CD4-positive, alpha-beta T cell treated with Interleukin-4 for 4 hours (primary cell): Measurements from ENCODE around the gene ZNF836.
"Not testable (repeated sequence)": the region's sequence is repeated elsewhere in the genome, so short reads cannot be mapped to it uniquely, and the experiment has no call there.

ENCODE experiments used
- DNase-seq: peaks from one replicate; pipeline ENCODE4 v3.0.0-alpha.2; 2020

ZNF836 gene

DNA sequence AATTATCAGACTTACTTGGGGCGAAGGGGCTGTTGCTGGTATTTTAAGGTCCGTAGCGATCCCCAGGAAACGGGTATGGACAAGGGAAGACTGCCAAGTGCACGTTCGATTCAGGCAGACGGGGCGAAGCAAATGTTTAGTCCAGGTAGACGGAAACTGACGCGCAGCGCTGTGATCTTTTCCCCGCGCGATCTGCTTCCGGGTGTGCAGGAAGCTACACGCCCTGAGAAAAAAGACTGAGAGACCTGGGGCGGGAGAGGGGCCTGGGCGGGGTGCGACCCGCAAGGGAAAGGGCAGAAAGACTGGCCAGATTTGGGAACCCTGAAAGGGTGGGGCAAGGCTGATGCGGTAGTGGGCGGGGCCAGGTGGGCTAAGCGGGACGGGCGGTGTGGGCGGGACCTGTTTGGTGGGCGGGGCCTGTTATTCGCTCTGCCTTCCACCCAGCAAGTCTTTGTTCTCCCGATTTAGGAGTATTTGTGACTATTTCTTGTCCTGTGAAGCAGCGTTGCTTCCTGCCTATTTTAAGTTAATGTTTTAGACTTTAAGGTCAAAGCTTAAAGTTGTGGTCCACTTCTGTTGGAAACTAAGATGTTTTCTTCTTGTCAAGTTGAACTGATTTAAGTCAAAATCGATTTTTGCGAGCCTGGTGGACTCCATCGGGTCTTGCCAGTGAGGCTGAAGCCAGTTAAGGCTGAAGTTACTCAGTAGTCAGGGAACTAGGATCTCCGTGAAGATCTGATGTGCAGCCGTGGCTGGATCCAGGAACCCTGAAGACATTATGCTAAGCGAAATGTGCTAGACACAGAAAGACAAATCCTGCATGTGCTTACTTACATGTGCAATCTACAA, at the start of gene ZNF836:
Gene ZNF836, minus strand, starts transcription at position 301 of the 849 bp plus-strand sequence. CDS start 3,549 bp downstream, outside the sequence.
- peak; percentile 95 for DNase-seq

DNA sequence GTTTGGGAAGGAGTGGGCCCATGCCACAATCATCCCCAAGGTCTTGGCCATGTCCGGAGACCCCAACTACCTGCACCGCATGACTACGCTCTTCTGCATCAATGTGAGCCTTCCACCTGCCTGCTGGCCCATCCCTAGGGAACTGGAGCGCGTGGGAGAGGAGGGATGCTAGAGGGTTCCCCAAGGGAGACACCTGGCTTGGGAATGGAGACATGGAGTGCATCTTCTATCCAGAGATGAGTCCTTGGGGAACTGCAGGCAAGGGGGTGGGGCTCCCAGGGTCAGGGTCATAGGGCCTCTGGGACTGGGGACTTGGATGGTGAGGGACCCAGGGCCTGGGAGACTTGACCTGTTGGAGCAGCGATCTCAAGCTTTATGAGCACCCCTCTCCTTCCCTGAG, 49.6 kb upstream of the ZNF836 start:
- DNase-seq: no peak

- no peak for DNase-seq
These were observed 48.2 kb upstream of the ZNF836 start for GRCh38 chr19:52219611-52220010.

GRCh38 chr19:52217576-52217975, 46.2 kb upstream of the ZNF836 start:
- DNase-seq: no peak

- DNase-seq: no peak
These were observed 45.0 kb upstream of the ZNF836 start for GRCh38 chr19:52216401-52216800.

DNA sequence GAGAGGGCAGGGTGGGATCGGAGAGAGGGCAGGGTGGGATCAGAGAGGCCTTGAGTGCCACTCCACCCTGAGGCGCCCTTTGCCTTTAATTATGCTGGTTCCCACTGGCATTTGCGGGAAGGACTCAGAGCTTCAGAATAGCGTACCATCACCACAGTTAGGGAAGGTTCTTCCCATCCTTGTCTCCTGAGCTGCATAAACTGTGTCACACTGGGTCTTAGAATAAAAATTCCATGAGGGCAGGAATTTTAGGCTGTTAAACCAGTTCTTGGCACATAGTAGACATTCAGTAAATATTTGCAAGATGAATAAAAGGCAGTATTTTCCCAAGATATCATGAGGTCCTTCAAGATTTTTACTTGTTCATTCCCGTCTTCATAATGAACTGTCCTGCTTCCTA, 42.8 kb upstream of the ZNF836 start:
- DNase-seq: no peak

DNA sequence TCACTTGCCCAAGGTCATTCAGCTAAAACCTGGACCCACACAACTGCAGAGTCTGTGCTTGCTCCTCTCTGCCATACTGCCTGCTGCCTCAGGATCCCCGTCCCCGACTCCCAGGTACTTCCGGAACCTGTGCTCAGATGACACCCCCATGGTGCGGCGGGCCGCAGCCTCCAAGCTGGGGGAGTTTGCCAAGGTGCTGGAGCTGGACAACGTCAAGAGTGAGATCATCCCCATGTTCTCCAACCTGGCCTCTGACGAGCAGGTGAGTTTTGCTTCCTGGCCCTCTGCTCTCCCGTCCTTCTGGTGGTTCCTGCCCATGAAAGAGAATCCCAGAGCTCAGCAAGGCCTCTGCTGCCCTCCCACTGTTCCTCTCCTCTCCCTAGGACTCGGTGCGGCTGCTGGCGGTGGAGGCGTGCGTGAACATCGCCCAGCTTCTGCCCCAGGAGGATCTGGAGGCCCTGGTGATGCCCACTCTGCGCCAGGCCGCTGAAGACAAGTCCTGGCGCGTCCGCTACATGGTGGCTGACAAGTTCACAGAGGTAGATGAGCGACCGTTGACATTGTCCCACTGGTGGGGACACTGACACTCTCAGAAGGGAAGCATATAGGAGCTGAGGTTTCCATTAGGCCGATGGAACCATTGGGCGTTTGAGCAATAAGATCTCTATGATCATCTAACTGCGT, 41.3 kb upstream of the ZNF836 start:
- no peak for DNase-seq

GRCh38 chr19:52211926-52212571, 40.6 kb upstream of the ZNF836 start:
- no peak for DNase-seq

DNA sequence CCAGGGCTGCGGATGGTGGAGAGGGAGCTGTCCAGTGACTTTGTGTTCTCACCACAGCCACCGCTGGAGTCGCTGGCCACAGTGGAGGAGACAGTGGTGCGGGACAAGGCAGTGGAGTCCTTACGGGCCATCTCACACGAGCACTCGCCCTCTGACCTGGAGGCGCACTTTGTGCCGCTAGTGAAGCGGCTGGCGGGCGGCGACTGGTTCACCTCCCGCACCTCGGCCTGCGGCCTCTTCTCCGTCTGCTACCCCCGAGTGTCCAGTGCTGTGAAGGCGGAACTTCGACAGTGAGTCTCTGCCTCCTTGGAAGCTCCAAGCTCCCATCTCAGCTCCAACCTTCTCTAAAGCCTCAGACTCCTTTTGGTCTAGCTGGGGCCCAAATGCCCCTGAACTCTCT, 39.8 kb upstream of the ZNF836 start:
- no peak for DNase-seq

GRCh38 chr19:52206481-52206880, 35.1 kb upstream of the ZNF836 start:
- no peak for DNase-seq

GRCh38 chr19:52200755-52201391, 29.5 kb upstream of the ZNF836 start:
- DNase-seq: not testable (repeated sequence)

GRCh38 chr19:52200044-52200443, 28.6 kb upstream of the ZNF836 start:
- no peak for DNase-seq

GRCh38 chr19:52198678-52199077, 27.3 kb upstream of the ZNF836 start:
- no peak for DNase-seq

DNA sequence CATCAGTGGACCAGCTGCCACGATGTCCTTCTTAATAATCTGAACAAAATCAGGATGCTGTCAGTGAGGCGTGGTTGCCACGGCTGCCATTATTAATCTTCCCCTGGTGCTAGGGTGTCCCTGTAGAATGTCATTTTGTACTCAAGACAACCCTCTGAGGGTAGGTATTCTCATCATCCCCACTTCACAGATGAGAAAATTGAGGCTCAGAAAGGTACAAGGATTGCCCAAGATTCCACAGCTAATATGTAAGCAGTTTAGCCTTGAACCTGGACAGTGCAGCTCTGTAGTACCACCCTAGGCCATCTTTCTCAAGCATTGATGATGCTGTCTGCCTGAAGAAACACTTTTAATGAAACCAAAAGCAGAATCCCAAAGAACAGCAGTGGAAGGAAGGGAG, 26.5 kb upstream of the ZNF836 start:
- no peak for DNase-seq

DNA sequence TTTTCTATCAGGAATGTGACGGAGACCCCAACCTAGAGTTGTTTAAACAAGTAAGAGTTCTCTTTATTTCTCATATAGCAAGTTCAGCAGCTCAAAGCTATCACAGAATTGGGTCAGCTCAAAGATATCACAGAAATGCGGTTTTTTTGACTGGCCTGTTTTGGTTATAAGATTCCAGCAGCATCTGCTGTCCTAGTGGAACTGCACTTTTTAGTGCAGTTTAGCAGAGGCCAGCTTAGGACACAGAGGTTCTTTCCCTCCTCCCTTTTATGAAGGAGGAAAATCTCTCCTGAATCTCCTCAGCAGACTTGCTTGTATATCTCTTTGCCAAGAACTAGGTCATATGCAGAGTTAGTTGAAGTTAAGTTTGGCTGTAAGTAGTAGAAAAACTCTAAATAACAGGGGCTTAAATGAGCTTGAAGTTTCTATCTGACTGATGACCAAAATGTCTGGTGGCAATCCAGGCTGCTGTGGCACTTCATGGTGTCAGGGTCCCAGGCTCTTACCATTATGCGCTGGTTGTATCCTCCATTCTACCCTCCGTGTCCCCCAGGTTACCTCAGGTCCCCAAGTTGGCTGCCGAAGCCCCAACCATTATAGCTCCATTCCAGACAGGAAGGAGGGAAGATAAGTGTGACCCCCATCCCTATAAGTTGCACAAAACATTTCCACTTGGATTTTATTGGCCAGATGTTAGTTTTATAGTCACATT, 25.0 kb upstream of the ZNF836 start:
- DNase-seq: no peak

DNA sequence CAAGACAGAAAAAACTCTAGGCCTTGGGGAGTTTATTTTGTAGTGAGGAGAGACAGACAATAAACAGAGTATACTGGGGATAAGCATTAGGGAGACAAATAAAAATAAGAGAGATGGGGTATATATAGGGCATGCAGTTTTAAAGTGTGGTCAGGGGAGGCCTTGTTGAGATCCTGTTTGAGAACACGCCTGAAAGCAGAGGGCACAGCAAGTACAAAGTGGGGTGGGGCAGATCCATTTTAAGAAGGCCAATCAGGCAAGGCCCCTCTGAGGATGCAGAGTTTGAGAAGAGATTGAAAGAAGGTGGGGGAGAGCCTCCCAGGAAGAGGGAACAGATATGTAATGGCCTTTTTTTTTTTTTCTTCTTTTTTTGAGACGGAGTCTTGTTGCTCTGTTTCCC, 20.5 kb upstream of the ZNF836 start:
- DNase-seq: no peak

- no peak for DNase-seq
These were observed 20.0 kb upstream of the ZNF836 start for GRCh38 chr19:52191389-52191788.

- no peak for DNase-seq
These were observed 19.3 kb upstream of the ZNF836 start for GRCh38 chr19:52190487-52191293.

GRCh38 chr19:52189735-52190486, 18.5 kb upstream of the ZNF836 start, which contains the start of gene PPP2R1A:
Gene PPP2R1A (plus strand): TSS chr19:52190052. CDS start chr19:52190097, 45 bp downstream.
- peak; percentile 100 for DNase-seq

DNA sequence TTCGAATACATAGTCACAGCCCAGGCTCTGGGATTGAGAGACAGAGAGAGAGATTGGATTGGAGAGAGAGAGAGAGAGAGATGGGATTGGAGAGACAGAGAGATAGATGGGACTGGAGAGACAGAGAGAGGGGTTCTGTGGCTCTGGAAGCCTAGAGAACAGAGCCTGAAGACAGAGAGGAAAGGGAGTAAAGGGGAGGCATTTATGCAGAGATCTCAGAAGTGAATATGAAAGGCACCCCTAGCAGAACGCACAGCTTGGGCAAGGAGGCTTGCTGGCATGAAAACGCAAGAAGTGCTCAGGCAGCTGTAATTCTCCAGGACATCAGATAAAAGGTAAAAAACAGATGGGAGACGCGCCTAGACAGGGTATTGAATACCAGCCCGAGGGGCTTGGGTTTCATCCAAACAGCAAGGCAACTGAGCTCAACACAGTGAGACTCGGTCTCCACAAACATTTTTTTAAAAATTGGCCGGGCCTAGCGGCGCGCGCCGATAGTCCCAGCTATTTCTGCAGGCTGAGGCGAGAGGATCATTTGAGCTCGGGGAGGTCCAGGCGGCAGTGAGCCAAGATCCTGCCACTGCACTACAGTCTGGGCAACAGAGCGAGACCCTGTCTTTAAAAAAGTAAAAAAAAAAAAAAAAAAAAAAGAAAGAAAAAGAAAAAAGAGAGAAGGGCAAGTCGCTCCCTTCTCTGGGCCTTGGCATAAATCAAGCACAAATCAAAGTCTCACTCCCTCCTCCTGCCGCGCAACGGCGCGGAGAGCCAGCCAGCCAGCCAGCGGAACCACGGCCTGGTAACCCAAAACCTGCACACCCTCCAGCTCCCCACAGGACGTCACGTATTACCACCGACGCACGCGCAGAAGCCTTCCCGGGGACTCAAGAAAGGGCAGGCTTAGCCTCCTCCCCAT, 17.7 kb upstream of the ZNF836 start:
- DNase-seq: no peak
